Measurements from ENCODE around the gene HSPG2.

DNA sequence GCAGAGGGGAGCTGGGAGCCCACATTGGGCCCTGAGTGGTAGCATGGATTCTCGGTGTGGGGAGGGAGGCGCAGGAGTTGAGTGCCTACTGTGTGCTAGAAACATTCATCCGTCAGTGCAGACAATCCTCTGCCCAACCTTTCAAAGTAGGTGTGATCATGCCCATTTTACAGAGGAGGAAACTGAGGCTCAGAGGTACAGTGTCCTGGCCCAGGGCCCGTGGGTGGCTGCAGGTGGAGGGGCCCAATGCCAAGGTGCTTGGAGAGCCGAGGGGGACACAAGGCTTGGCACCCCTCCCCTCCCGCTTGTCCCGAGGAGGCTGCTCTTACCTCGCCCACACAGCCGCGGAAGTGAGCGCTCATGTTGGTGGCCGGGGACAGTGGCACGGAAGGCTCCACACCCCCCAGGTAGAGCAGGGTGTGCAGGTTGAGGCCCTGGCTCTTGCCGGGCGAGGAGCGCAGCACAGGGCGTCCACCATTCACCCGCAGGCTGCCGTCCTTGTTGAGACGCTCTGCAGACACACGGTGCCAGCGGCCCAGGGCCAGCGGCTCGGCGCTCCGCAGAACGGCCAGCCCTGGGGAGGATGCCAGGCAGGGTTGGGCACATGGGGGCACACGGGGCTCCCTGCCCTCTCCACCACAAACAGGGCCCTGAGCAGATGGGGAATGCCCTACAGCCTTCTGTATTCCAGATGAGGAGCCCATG lies 108.5 kb downstream of the HSPG2 start:
- TF ChIP-seq, protein P1, sequence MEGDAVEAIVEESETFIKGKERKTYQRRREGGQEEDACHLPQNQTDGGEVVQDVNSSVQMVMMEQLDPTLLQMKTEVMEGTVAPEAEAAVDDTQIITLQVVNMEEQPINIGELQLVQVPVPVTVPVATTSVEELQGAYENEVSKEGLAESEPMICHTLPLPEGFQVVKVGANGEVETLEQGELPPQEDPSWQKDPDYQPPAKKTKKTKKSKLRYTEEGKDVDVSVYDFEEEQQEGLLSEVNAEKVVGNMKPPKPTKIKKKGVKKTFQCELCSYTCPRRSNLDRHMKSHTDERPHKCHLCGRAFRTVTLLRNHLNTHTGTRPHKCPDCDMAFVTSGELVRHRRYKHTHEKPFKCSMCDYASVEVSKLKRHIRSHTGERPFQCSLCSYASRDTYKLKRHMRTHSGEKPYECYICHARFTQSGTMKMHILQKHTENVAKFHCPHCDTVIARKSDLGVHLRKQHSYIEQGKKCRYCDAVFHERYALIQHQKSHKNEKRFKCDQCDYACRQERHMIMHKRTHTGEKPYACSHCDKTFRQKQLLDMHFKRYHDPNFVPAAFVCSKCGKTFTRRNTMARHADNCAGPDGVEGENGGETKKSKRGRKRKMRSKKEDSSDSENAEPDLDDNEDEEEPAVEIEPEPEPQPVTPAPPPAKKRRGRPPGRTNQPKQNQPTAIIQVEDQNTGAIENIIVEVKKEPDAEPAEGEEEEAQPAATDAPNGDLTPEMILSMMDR (IDR thresholded peaks at IDR 0.05), result no peak
- TF ChIP-seq POLR2AphosphoS5 (IDR thresholded peaks at IDR 0.05), result no peak
- TF ChIP-seq EP300 (IDR thresholded peaks at IDR 0.05), result no peak

Data from gastroesophageal sphincter (tissue), 3 donors.